Measurements from ENCODE around the gene TRRAP.

TRRAP gene

GRCh38 chr7:99002148-99002826 lies 124.0 kb downstream of the TRRAP start:
- no peak for FAIRE-seq

GRCh38 chr7:99002827-99003212 lies 124.5 kb downstream of the TRRAP start:
- FAIRE-seq (no peak), DNase-seq (ENCODE audit: insufficient read length, low spot score) (no peak)

More at GRCh38 chr7:99002148-99002826, 124.0 kb downstream of the TRRAP start:
- no peak for DNase-seq (ENCODE audit: insufficient read length, low spot score)

- no peak for DNase-seq (ENCODE audit: insufficient read length, low spot score)
Measured at GRCh38 chr7:99003419-99003818, 125.1 kb downstream of the TRRAP start.

GRCh38 chr7:99004216-99004615 lies 125.9 kb downstream of the TRRAP start:
- no peak for DNase-seq (ENCODE audit: insufficient read length, low spot score)
- FAIRE-seq, result no peak

More at GRCh38 chr7:99003419-99003818, 125.1 kb downstream of the TRRAP start:
- FAIRE-seq, result no peak

GRCh38 chr7:99004781-99005500 lies 126.6 kb downstream of the TRRAP start:
- no peak for FAIRE-seq
- no peak for DNase-seq (ENCODE audit: insufficient read length, low spot score)

- FAIRE-seq (no peak), DNase-seq (ENCODE audit: insufficient read length, low spot score) (no peak)
Measured at GRCh38 chr7:99005776-99006175, 127.4 kb downstream of the TRRAP start.

- FAIRE-seq (no peak), DNase-seq (ENCODE audit: insufficient read length, low spot score) (no peak)
Measured at GRCh38 chr7:99006739-99007424, 128.6 kb downstream of the TRRAP start.

GRCh38 chr7:99008181-99008631 lies 129.9 kb downstream of the TRRAP start:
- DNase-seq (ENCODE audit: insufficient read length, low spot score) (no peak), FAIRE-seq (no peak)

- FAIRE-seq (no peak), DNase-seq (ENCODE audit: insufficient read length, low spot score) (no peak)
Measured at GRCh38 chr7:99008921-99009530, 130.7 kb downstream of the TRRAP start.

GRCh38 chr7:99010281-99010680 lies 131.9 kb downstream of the TRRAP start:
- no peak for DNase-seq (ENCODE audit: insufficient read length, low spot score)
- FAIRE-seq, result no peak

- no peak for FAIRE-seq
Measured at GRCh38 chr7:99011341-99011705, 133.0 kb downstream of the TRRAP start.

GRCh38 chr7:99011706-99012404 lies 133.5 kb downstream of the TRRAP start:
- FAIRE-seq (no peak), DNase-seq (ENCODE audit: insufficient read length, low spot score) (no peak)

More at GRCh38 chr7:99011341-99011705, 133.0 kb downstream of the TRRAP start:
- DNase-seq (ENCODE audit: insufficient read length, low spot score), result no peak

GRCh38 chr7:99012722-99013121 lies 134.4 kb downstream of the TRRAP start:
- DNase-seq (ENCODE audit: insufficient read length, low spot score) (no peak), FAIRE-seq (no peak)

GRCh38 chr7:99013266-99014112 lies 135.2 kb downstream of the TRRAP start:
- FAIRE-seq (no peak), DNase-seq (ENCODE audit: insufficient read length, low spot score) (no peak)

- no peak for DNase-seq (ENCODE audit: insufficient read length, low spot score)
Measured at GRCh38 chr7:99014113-99014985, 136.0 kb downstream of the TRRAP start.

GRCh38 chr7:99016196-99016595 lies 137.9 kb downstream of the TRRAP start:
- FAIRE-seq (no peak), DNase-seq (ENCODE audit: insufficient read length, low spot score) (no peak)

More at GRCh38 chr7:99014113-99014985, 136.0 kb downstream of the TRRAP start:
- FAIRE-seq, result no peak

GRCh38 chr7:99019523-99020412 lies 141.4 kb downstream of the TRRAP start:
- DNase-seq (ENCODE audit: insufficient read length, low spot score) (no peak), FAIRE-seq (no peak)

- FAIRE-seq (no peak), DNase-seq (ENCODE audit: insufficient read length, low spot score) (no peak)
Measured at GRCh38 chr7:99020413-99020715, 142.0 kb downstream of the TRRAP start.
